Hepatocyte (in vitro differentiated cells): ENCODE results near the gene PEAK1.

Experiments used
- CTCF ChIP-seq: fragments of 200-600 bp; sonication (generic); IDR thresholded peaks from 2 replicates; pipeline ENCODE4 v1.5.1; 2016; ENCODE audit warnings: antibody characterized with exemption, mild to moderate bottlenecking; ENCODE audit not compliant: poor library complexity
- EZH2 ChIP-seq: fragments of 200-600 bp; sonication (generic); IDR thresholded peaks from 2 replicates; pipeline ENCODE4 v1.6.1; 2016; ENCODE audit warnings: antibody characterized with exemption, mild to moderate bottlenecking, borderline replicate concordance
- EZH2phosphoT487 ChIP-seq: fragments of 200-600 bp; sonication (generic); IDR thresholded peaks from one replicate; pipeline ENCODE4 v1.6.1; 2018; ENCODE audit warnings: antibody characterized with exemption, mild to moderate bottlenecking, low read depth, moderate library complexity; ENCODE audit not compliant: unreplicated experiment, severe bottlenecking

DNA sequence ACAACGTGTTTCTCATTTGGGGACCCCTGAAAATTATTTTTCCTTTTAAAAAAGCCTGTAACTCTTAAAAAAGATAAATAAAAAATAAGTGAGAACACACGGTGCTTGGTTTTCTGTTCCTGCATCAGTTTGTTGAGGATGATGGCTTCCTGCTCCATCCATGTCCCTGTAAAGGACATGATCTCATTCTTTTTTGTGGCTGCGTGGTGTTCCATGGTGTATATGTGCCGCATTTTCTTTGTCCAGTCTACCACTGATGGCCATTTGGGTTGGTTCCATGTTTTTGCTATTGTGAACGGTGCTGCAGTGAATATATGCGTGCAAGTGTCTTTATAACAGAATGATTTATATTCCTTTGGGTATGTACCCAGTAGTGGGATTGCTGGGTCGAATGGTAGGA, 351.3 kb downstream of the PEAK1 start:
- TF ChIP-seq EZH2 (no peak), CTCF (no peak), EZH2phosphoT487 (no peak)
